ENCODE measurements around the gene USP47.
A peak's percentile ranks its signal among the peaks of the same experiment; 100 is the strongest.

Gene USP47, protein sequence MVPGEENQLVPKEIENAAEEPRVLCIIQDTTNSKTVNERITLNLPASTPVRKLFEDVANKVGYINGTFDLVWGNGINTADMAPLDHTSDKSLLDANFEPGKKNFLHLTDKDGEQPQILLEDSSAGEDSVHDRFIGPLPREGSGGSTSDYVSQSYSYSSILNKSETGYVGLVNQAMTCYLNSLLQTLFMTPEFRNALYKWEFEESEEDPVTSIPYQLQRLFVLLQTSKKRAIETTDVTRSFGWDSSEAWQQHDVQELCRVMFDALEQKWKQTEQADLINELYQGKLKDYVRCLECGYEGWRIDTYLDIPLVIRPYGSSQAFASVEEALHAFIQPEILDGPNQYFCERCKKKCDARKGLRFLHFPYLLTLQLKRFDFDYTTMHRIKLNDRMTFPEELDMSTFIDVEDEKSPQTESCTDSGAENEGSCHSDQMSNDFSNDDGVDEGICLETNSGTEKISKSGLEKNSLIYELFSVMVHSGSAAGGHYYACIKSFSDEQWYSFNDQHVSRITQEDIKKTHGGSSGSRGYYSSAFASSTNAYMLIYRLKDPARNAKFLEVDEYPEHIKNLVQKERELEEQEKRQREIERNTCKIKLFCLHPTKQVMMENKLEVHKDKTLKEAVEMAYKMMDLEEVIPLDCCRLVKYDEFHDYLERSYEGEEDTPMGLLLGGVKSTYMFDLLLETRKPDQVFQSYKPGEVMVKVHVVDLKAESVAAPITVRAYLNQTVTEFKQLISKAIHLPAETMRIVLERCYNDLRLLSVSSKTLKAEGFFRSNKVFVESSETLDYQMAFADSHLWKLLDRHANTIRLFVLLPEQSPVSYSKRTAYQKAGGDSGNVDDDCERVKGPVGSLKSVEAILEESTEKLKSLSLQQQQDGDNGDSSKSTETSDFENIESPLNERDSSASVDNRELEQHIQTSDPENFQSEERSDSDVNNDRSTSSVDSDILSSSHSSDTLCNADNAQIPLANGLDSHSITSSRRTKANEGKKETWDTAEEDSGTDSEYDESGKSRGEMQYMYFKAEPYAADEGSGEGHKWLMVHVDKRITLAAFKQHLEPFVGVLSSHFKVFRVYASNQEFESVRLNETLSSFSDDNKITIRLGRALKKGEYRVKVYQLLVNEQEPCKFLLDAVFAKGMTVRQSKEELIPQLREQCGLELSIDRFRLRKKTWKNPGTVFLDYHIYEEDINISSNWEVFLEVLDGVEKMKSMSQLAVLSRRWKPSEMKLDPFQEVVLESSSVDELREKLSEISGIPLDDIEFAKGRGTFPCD (N-terminal part only)

DNA sequence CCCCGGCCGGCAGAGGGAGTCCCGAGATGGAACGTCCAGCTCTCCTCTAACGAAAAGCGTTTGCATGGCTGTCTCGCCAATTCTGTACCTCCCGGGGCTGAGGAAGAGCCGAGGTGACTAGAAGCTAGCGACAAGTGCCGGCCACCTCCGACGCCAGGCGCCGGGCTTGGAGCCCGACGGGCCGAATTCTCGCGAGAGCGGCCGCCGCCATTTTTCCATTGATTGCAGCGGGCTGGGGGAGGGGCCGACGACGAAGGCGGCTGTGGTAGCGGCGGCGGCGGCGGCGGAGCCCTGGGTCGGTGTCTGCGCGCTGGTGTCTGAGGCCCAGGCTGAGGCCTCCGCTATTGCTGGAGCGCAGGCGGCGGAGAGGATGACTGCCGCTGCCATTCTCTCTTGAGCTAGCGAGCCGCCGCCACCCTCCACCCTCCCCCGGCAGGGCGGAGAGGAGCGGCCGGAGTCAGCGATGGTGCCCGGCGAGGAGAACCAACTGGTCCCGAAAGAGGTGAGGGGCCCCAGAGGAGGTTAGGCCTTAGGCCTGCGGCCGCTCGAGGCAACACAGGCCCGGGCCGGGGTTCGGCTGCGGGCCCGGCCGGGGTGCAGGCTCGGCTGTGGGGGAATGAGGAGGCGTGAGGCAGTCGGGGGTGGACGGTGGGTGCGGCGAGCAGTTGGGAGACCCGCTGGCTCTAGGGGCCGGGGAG is at the start of gene USP47:
Gene USP47 (plus strand): TSS at position 250 of the 698 bp plus-strand sequence. CDS start 214 bp downstream, at position 464.
- Histone ChIP-seq H3K4me3 (ENCODE audit: low read depth, low read length) (peak within 1 kb of the TSS; percentile 80), H3K27ac (peak within 1 kb of the TSS; percentile 91), H3K36me3 (replicated peaks) (no peaks in the 10 kb centered on the region), H3K27me3 (replicated peaks) (no peaks in the 10 kb centered on the region)
- DNase-seq: peak; percentile 80
- in situ Hi-C loops (cut with HindIII; ENCODE audit: low pct_ligation_motif_present, low sequenced_read_pairs): no loop called here
- TF ChIP-seq, protein P1, sequence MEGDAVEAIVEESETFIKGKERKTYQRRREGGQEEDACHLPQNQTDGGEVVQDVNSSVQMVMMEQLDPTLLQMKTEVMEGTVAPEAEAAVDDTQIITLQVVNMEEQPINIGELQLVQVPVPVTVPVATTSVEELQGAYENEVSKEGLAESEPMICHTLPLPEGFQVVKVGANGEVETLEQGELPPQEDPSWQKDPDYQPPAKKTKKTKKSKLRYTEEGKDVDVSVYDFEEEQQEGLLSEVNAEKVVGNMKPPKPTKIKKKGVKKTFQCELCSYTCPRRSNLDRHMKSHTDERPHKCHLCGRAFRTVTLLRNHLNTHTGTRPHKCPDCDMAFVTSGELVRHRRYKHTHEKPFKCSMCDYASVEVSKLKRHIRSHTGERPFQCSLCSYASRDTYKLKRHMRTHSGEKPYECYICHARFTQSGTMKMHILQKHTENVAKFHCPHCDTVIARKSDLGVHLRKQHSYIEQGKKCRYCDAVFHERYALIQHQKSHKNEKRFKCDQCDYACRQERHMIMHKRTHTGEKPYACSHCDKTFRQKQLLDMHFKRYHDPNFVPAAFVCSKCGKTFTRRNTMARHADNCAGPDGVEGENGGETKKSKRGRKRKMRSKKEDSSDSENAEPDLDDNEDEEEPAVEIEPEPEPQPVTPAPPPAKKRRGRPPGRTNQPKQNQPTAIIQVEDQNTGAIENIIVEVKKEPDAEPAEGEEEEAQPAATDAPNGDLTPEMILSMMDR (IDR thresholded peaks at IDR 0.05; ENCODE audit: low read depth, low read length, missing control alignments): peak; percentile 77

DNA sequence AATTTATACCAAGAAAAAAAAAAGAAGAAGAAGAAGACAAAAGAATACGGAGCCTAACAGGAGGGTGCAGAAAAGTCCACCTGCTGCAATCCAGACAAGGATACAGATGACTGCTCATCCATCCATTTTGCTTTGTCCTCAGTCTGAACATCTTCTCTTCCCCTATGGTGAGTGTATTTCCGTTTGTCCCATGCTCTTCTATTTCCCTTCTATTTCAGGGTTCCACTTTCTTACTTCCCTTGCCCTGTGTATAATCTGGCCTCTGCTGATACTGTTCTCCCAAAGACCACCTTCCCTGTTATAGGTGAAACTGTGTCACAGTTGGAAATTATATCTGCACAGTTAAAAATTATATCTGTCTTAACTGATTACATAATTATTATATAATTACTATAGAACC is 48.7 kb upstream of the USP47 start:
- Histone ChIP-seq H3K27me3 (replicated peaks) (no peaks in the 10 kb centered on the region), H3K27ac (no peak overlapping the region), H3K36me3 (replicated peaks) (no peaks in the 10 kb centered on the region), H3K4me3 (ENCODE audit: low read depth, low read length) (no peak overlapping the region)
- no peak for DNase-seq
- in situ Hi-C loops (cut with HindIII; ENCODE audit: low pct_ligation_motif_present, low sequenced_read_pairs): no loop called here
- TF ChIP-seq, protein P1 (IDR thresholded peaks at IDR 0.05; ENCODE audit: low read depth, low read length, missing control alignments): no peak

DNA sequence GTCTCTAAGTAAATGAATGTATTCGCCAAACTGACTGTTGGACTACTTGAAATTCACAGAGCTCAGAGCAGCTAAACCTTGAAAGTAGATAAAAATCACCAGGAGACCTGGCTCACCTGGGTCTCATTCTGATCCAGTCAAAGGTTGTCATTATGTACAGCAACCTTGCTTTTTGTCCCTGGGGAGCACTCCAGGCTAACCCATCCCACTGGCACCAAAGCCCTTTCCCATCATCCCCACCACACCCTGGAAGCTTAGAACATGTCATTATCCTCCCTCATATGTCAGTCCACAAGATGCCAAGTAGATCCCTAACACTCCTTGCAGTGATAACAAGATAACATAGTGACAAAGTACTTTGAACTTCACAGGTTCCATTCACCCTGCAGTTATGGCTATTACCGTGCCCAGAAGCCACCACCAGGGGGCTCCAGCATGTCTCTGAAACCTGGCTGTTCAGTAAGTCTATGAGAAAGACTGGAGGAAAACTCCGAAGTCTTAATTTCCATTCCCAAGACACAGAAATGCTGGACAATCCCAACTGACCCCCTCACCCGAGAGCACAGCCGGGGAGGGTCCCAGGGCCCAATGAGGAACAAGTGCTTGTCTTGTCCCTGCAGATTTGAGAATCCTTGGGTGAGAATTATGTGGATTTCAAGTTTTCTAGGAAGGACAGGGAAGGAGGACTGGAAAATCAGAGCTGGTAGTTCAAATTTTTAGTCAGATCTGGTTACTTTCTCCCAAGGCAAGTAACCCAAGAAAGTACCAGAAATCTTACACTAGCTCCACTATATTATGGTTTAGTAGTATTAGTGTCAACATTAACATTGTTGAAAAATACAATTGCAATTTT is 43.0 kb upstream of the USP47 start:
- TF ChIP-seq, protein P1 (IDR thresholded peaks at IDR 0.05; ENCODE audit: low read depth, low read length, missing control alignments): peak; percentile 98
- H3K27me3 ChIP-seq (replicated peaks): no peaks in the 10 kb centered on the region
- in situ Hi-C loops (cut with HindIII; ENCODE audit: low pct_ligation_motif_present, low sequenced_read_pairs): no loop called here
- H3K4me3 ChIP-seq (ENCODE audit: low read depth, low read length): no peak overlapping the region
- peak; percentile 80 for DNase-seq
- H3K36me3 ChIP-seq (replicated peaks): no peaks in the 10 kb centered on the region
- no peak overlapping the region for H3K27ac ChIP-seq

DNA sequence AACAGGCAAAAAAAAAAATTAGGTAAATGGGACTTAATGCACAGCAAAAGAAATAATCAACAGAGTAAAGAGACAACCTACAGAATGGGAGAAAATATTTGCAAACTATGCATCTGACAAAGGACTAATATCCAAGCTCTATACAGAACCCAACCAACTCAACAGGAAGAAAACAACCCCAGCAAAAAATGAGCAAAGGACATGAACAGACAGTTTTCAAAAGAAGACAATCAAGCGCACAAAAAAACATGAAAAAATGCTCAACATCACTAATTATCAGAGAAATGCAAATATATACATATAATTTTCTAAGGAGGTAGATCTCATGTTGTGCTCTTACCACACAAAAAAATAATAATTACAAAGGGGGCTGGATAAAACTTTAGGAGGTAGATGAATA is 36.5 kb upstream of the USP47 start:
- H3K36me3 ChIP-seq (replicated peaks): no peaks in the 10 kb centered on the region
- DNase-seq: no peak
- no peaks in the 10 kb centered on the region for H3K27me3 ChIP-seq (replicated peaks)
- no peak overlapping the region for H3K27ac ChIP-seq
- H3K4me3 ChIP-seq (ENCODE audit: low read depth, low read length): no peak overlapping the region
- TF ChIP-seq, protein P1 (IDR thresholded peaks at IDR 0.05; ENCODE audit: low read depth, low read length, missing control alignments): no peak
- in situ Hi-C loops (cut with HindIII; ENCODE audit: low pct_ligation_motif_present, low sequenced_read_pairs): no loop called here
